Spleen (tissue), 7 donors: Measurements from ENCODE around the gene PDZD8.

Source experiments
- POLR2A ChIP-seq, 3 donors: fragments of 450-650 bp; IDR thresholded peaks; one replicate each; pipeline ENCODE4 v1.5.1; 2017; ENCODE audit warnings: antibody characterized with exemption in 3 of 3, mild to moderate bottlenecking in 1 of 3
- POLR2AphosphoS5 ChIP-seq, 3 donors: sonication (generic); formaldehyde crosslinking; IDR thresholded peaks; one replicate each; pipeline ENCODE4 v1.5.1; 2017; ENCODE audit warnings: antibody characterized with exemption in 3 of 3
- TF ChIP-seq, protein P1 (sequence below), 11 experiments: fragments of 200-600 bp in 7 of 11; fragments of 450-650 bp in 4 of 11; sonication (generic) in 4 of 11; IDR thresholded peaks in 8 of 11; conservative IDR thresholded peaks in 3 of 11; 1 replicate in 7 of 11; 2 replicates in 4 of 11; pipeline versions ENCODE4 v1.4.0 to v1.8.0; 2016 to 2021; ENCODE audit warnings: antibody characterized with exemption in 11 of 11, inconsistent platforms in 4 of 11, mild to moderate bottlenecking in 1 of 11
- donor health status: DM: no; HTN: no; CAD: no; lungs with moderate emphysema.
- donor health status: DM: no; HTN: no; CAD: no.
- donor health status: DM: no; HTN: no; CAD: no.

- TF ChIP-seq, protein P1, sequence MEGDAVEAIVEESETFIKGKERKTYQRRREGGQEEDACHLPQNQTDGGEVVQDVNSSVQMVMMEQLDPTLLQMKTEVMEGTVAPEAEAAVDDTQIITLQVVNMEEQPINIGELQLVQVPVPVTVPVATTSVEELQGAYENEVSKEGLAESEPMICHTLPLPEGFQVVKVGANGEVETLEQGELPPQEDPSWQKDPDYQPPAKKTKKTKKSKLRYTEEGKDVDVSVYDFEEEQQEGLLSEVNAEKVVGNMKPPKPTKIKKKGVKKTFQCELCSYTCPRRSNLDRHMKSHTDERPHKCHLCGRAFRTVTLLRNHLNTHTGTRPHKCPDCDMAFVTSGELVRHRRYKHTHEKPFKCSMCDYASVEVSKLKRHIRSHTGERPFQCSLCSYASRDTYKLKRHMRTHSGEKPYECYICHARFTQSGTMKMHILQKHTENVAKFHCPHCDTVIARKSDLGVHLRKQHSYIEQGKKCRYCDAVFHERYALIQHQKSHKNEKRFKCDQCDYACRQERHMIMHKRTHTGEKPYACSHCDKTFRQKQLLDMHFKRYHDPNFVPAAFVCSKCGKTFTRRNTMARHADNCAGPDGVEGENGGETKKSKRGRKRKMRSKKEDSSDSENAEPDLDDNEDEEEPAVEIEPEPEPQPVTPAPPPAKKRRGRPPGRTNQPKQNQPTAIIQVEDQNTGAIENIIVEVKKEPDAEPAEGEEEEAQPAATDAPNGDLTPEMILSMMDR (IDR thresholded peaks at IDR 0.05 in 8 of 11, conservative IDR thresholded peaks at IDR 0.05 in 3 of 11): no peak
- TF ChIP-seq POLR2A (IDR thresholded peaks at IDR 0.05) (no peak), POLR2AphosphoS5 (IDR thresholded peaks at IDR 0.05) (peak in 1 of 3 donors; percentile 20)
Observed at GRCh38 chr10:117272195-117273076, 102.8 kb downstream of the PDZD8 start.
